HFF-Myc (cell line): ENCODE results near the gene MYOF.
"Not testable (repeated sequence)": the region's sequence is repeated elsewhere in the genome, so short reads cannot be mapped to it uniquely, and the experiment has no call there.

ENCODE experiments used
- DNase-seq: peaks from one replicate; pipeline ENCODE4 v3.0.0-alpha.2; 2011; ENCODE audit warnings: low read depth; ENCODE audit errors: extremely low read depth
- H3K4me3 ChIP-seq: replicated peaks from 2 replicates; pipeline ENCODE4 v1.5.1; 2011; ENCODE audit warnings: low read depth, mild to moderate bottlenecking, control low read depth, low read length
- CTCF ChIP-seq: IDR thresholded peaks from 2 replicates; pipeline ENCODE4 v1.5.1; 2012; ENCODE audit warnings: mild to moderate bottlenecking, low read depth, low read length, control low read depth; ENCODE audit errors: missing control alignments

Gene MYOF

GRCh38 chr10:93431361-93431760 lies 50.8 kb downstream of the MYOF start:
- DNase-seq, result no peak
- no peak for TF ChIP-seq CTCF
- H3K4me3 ChIP-seq, result no peak overlapping the region

- TF ChIP-seq CTCF, result no peak
- no peak for DNase-seq
- H3K4me3 ChIP-seq, result no peak overlapping the region
Observed at GRCh38 chr10:93425861-93426260, 56.3 kb downstream of the MYOF start.

- TF ChIP-seq CTCF, result no peak
- no peak for DNase-seq
- H3K4me3 ChIP-seq, result no peak overlapping the region
Observed at GRCh38 chr10:93422118-93422517, 60.0 kb downstream of the MYOF start.

- no peak for DNase-seq
- H3K4me3 ChIP-seq, result no peak overlapping the region
- no peak for TF ChIP-seq CTCF
Observed at GRCh38 chr10:93420944-93421825, 60.9 kb downstream of the MYOF start.

- DNase-seq, result peak; percentile 32
- H3K4me3 ChIP-seq, result no peak overlapping the region
- TF ChIP-seq CTCF, result no peak
Observed at GRCh38 chr10:93420091-93420490, 62.0 kb downstream of the MYOF start.

GRCh38 chr10:93419016-93419415 lies 63.1 kb downstream of the MYOF start:
- H3K4me3 ChIP-seq, DNase-seq: not testable (repeated sequence)

GRCh38 chr10:93417921-93418320 lies 64.2 kb downstream of the MYOF start:
- DNase-seq, result no peak
- TF ChIP-seq CTCF, result no peak

More at GRCh38 chr10:93417921-93418320, 64.2 kb downstream of the MYOF start:
- H3K4me3 ChIP-seq, result no peak overlapping the region
